ENCODE measurements around the gene BABAM2. TPM values are rescaled to one million over a fixed set of nuclear protein-coding genes. Genes with fewer than 3 reads are reported as not detected.

The BABAM2 gene
- total RNA-seq, 1 donor from 2014 or later, result 41.0 TPM

DNA sequence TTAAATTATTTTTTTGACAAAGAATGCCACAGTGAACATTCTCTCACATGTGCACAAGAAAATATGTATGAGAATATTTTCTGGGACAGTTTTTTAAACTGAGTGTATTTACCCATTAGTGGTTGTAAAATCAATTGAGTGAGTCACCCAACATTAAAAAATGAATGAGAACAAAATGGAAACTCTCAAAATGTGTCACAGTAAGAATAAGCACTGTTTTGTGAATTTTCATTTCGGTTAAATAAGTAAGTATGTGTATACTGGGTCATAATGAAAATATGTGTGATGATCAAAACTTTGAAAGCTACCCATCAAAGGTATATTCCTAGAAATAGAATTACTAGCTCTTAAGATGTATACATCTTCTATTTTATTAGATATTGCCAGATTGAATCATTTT lies 11.6 kb downstream of the BABAM2 start:
- Histone ChIP-seq H3K4me3 (no peak overlapping the region), H3K27ac (no peak overlapping the region), H3K4me1 (no peaks in the 10 kb centered on the region), H3K9me3 (no peaks in the 10 kb centered on the region), H3K36me3 (no peaks in the 10 kb centered on the region), H3K27me3 (no peaks in the 10 kb centered on the region)
- DNase-seq (ENCODE audit: extremely low spot score in 2 of 2), result no peak
- intact Hi-C loops (cut with DNase I), result no loop called here
- no peak for TF ChIP-seq POLR2AphosphoS5 (IDR thresholded peaks at IDR 0.05; ENCODE audit: insufficient read depth in 1 of 2, low read depth in 1 of 2)
- TF ChIP-seq POLR2A (IDR thresholded peaks at IDR 0.05), result no peak
- TF ChIP-seq, protein P1, sequence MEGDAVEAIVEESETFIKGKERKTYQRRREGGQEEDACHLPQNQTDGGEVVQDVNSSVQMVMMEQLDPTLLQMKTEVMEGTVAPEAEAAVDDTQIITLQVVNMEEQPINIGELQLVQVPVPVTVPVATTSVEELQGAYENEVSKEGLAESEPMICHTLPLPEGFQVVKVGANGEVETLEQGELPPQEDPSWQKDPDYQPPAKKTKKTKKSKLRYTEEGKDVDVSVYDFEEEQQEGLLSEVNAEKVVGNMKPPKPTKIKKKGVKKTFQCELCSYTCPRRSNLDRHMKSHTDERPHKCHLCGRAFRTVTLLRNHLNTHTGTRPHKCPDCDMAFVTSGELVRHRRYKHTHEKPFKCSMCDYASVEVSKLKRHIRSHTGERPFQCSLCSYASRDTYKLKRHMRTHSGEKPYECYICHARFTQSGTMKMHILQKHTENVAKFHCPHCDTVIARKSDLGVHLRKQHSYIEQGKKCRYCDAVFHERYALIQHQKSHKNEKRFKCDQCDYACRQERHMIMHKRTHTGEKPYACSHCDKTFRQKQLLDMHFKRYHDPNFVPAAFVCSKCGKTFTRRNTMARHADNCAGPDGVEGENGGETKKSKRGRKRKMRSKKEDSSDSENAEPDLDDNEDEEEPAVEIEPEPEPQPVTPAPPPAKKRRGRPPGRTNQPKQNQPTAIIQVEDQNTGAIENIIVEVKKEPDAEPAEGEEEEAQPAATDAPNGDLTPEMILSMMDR (IDR thresholded peaks at IDR 0.05), result no peak

DNA sequence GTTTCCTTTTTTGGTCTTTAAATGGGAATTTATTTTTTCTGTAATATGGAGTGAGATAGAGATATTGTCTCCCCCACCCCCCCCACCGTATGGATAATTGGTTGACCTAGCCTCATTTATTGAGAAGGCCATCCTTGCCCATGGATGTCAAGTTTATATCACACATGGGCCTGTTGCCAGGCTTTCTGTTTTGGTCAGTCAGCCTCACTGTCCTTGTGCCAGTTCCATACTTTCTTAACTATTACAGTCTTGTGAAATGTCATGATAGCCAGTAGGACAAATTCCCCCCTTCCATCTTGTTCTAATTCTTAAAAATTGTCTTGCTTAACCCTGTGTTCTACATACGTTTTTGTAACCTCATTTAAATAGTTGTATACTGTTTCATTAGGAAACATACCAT lies 12.5 kb downstream of the BABAM2 start:
- Histone ChIP-seq H3K4me1 (no peaks in the 10 kb centered on the region), H3K27me3 (no peaks in the 10 kb centered on the region), H3K36me3 (no peaks in the 10 kb centered on the region), H3K9me3 (no peaks in the 10 kb centered on the region), H3K27ac (no peak overlapping the region), H3K4me3 (no peak overlapping the region)
- TF ChIP-seq POLR2A (IDR thresholded peaks at IDR 0.05), result no peak
- intact Hi-C loops (cut with DNase I), result no loop called here
- DNase-seq (ENCODE audit: extremely low spot score in 2 of 2), result no peak

DNA sequence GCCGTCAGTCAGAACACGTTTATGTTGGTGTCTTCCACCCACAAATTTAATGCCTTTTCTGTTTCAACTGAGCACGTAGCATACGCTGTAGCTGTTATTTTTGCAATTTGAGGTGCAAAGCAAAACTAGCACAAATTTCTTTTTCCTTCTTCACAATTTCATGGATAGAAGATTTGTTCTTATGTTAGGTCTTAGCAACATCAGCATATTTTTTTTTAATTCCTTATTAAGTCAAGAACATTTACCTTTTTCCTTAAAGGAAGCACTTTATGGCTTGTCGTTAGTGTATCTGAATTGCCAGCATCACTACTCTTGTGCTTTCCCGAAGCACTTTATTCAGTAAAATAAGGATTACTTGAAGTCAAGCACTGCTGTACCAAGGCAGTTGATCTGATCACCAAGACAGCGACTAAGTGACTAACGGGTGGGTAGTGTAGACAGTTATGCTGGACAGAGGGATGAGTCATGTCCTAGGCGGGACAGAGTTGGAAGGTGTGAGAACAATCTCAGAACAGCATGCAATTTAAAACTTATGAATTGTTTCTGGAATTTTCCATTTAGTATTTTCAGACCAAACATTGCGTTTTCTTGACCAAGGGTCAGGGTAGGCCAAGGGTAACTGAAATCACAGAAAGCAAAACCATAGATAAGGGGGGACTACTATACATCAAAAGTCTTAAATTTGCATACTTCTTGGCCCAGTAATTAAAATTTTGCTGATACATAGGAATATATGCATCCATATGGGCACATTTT lies 13.3 kb downstream of the BABAM2 start:
- Histone ChIP-seq H3K9me3 (no peaks in the 10 kb centered on the region), H3K27ac (no peak overlapping the region), H3K36me3 (no peaks in the 10 kb centered on the region), H3K27me3 (no peaks in the 10 kb centered on the region), H3K4me1 (no peaks in the 10 kb centered on the region), H3K4me3 (no peak overlapping the region)
- DNase-seq (ENCODE audit: extremely low spot score in 2 of 2), result no peak
- intact Hi-C loops (cut with DNase I), result no loop called here
- TF ChIP-seq POLR2A (IDR thresholded peaks at IDR 0.05), result no peak
- no peak for TF ChIP-seq POLR2AphosphoS5 (IDR thresholded peaks at IDR 0.05; ENCODE audit: insufficient read depth in 1 of 2, low read depth in 1 of 2)
- TF ChIP-seq, protein P1 (IDR thresholded peaks at IDR 0.05), result no peak

DNA sequence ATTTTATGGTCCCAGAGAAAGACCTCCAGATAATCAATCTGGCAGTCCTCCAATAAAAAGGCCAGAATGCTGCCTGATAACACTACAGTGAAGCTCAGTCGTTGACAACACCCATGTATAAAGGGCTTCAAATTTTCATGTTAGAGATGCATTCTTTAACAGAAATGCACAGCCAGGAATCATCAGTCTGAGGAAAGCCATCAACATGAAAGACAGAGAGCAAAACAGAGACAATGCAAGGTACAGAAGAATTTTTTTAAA lies 13.8 kb downstream of the BABAM2 start:
- no peak overlapping the region for H3K27ac ChIP-seq
- no peaks in the 10 kb centered on the region for H3K9me3 ChIP-seq
- no peak for DNase-seq (ENCODE audit: extremely low spot score in 2 of 2)
- TF ChIP-seq POLR2A (IDR thresholded peaks at IDR 0.05), result no peak
- TF ChIP-seq POLR2AphosphoS5 (IDR thresholded peaks at IDR 0.05; ENCODE audit: insufficient read depth in 1 of 2, low read depth in 1 of 2), result no peak
- TF ChIP-seq, protein P1 (IDR thresholded peaks at IDR 0.05), result no peak
- intact Hi-C loops (cut with DNase I), result no loop called here
- no peaks in the 10 kb centered on the region for H3K36me3 ChIP-seq
- no peaks in the 10 kb centered on the region for H3K27me3 ChIP-seq
- H3K4me3 ChIP-seq, result no peak overlapping the region
- H3K4me1 ChIP-seq, result no peaks in the 10 kb centered on the region

DNA sequence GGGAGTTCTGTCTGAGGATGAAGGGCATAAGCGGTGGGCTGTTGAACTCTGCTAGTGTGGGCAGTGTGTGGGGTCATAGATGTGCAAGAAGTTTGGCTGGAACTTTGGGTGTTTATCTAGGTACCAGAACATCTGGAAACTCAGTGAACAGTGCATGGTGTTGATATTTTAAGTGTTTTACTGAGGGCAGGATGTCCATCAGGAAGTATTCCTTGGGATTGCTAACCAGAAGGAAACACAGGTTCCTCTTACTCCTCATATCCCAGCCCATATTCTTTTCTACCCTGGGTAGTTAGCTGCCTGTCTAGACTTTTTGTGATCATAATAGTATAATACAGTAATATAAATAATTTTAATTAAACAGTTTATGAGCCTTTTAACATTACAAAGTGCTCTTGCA lies 15.5 kb downstream of the BABAM2 start:
- H3K4me3 ChIP-seq, result no peak overlapping the region
- H3K36me3 ChIP-seq, result no peaks in the 10 kb centered on the region
- TF ChIP-seq POLR2AphosphoS5 (IDR thresholded peaks at IDR 0.05; ENCODE audit: insufficient read depth in 1 of 2, low read depth in 1 of 2) (no peak), POLR2A (IDR thresholded peaks at IDR 0.05) (no peak)
- TF ChIP-seq, protein P1 (IDR thresholded peaks at IDR 0.05), result no peak
- no peak overlapping the region for H3K27ac ChIP-seq
- H3K9me3 ChIP-seq, result no peaks in the 10 kb centered on the region
- H3K27me3 ChIP-seq, result no peaks in the 10 kb centered on the region
- no peaks in the 10 kb centered on the region for H3K4me1 ChIP-seq
- no peak for DNase-seq (ENCODE audit: extremely low spot score in 2 of 2)
- intact Hi-C loops (cut with DNase I), result no loop called here

All from vagina (tissue), 2 donors.